Islet of Langerhans (tissue), 1 donor: ENCODE data around the gene TMEM98.
"Not testable (repeated sequence)": the region's sequence is repeated elsewhere in the genome, so short reads cannot be mapped to it uniquely, and the experiment has no call there.

Experiments
- FAIRE-seq: peaks from one replicate; lab custom pipeline; 2011; peaks lifted over from hg19 to GRCh38; lab: Jason Lieb, UNC

TMEM98 gene

DNA sequence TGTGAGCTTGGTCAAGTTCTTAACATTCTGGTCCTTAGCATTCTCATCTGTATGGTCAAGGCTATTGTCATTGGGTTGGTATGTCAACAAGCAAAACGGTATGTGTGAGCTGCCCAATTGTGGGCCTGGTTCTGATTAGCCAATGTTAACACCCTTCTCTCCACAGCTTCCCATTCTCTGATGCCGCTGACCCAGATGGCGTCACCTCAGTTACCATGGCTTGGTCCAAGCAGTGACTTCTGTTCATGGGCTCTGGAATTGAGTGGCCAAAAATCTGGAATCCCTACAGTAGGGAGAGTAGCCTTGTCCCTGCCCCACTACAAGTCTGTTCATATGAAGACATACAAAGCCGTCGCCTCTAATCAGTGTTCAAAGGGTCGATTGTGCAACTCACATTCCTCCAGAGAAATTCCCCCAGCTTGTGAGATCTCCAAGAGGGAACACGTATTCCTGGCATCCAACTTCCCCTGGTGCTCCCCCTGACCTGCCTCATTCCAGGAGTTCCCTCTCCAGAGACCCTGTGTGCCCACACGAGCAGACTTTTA lies 15.8 kb downstream of the TMEM98 start:
- FAIRE-seq = no peak

DNA sequence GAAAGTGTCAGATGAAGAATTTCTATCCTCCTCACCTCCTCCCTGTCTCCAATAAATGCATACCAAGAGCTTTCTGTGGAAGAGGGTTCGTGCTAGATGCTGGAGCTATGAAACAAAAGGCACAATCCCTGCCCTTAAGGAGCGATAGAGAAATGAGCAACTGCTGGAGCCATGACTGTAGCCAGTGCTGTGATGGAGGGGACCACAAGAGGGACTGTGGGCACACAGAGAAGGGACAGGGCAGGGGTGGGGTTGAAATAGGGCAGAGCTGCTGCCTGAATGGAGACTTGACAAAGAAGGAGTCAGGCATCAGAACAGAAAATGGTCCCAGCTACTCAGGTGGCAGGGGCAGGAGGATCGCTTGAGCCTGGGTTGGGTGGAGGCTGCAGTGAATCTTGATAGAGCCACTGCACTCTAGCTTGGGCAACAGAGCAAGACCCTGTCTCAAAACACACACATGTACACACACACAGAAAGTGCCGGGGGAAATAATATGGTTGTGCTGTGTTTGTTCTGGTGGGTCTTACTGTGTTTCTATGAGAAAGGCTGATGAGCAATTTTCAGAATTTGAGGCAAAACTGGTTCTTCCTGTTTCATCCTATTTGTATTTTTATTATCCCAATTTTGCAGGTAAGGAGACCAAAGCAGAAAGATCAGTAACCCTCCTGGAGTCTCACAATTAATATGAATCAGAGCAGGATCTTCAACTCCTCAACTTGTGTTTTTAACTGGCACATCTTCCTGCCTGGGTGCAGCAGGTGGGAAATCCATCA lies 16.5 kb downstream of the TMEM98 start:
- FAIRE-seq = no peak

DNA sequence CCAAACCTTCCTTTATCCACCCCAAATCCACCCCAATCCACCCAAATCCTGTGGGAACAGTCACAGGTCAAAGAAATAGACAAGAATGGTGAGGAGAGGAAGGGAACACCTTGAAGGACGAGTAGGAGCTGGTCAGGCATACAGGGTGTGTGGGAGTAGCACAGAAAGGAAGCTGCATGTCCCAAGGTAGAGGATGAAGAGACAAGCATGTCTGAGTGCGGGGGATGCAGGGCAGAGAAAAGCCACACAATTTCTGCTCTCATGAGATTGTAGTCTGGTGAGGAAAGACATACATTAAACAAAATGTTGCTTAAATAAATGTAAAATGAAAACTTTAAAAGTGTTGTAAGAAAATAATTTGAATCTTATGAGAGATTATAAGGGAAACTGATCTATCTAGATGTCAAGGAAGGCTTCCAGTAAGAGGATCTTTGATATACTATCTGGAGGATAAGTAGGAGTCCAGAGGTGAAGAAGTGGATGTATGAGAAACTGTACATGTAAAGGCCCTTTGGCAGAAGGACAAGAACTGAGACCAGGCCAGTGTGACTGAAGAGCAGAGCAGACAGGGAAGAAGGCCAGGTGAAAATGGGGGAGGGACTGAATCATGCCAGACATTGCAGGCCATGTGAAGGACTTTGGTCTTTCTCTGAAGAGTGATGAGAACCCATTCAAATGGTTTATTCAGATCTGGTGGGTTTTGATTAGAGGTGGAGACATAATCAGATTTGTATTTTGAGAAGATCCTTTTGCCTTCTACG lies 18.6 kb downstream of the TMEM98 start:
- no peak for FAIRE-seq

DNA sequence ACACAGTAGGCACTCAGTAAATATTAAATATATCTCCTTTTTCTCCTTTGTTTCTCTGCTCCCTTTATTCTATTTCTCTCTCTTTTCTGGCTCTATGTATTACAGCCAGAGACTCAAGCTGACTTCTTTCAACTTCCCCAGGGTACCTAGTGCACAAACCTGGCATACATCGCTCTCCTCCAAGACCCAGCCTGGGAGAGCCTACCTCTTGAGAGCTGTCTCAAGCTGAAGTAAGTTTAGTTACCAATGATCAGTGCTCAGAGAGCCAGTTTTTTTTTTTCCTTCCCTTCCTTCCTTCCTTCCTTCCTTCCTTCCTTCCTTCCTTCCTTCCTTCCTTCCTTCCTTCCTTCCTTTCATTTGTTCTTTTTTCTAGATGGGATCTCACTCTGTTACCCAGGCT lies 19.8 kb downstream of the TMEM98 start:
- no peak for FAIRE-seq

DNA sequence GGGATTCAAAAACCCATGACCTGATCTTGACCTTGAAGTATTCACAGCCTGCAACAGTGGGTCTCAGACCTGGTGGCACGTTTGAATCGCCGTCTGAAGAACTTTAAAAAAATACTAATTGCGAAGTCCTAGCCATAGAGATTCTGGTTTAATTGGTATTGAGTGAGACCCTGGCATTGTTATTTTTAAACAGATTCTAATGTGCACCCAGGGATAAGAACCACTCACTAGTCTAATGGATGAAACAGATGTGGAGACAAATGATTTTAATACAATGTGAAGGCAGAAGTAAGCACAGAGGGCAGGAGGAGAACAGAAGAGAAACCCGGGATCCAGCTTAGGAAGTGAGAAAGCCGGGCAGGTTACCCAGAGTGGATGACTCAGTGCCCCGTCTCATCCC lies 21.2 kb downstream of the TMEM98 start:
- no peak for FAIRE-seq

DNA sequence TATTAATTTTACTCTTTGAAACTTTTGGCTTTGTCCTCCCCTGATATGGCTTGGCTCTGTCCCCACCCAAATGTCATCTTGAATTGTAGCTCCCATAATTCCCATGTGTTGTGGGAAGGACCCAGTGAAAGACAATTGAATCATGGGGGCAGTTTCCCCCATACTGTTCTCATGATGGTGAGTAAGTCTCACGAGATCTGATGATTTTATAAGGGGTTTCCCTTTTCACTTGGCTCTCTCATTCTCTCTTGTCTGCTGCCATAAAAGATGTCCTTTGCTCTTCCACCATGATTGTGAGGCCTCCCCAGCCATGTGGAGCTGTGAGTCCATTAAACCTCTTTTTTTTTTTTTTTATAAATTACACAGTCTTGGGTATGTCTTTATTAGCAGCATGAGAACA lies 24.5 kb downstream of the TMEM98 start:
- FAIRE-seq = not testable (repeated sequence)

DNA sequence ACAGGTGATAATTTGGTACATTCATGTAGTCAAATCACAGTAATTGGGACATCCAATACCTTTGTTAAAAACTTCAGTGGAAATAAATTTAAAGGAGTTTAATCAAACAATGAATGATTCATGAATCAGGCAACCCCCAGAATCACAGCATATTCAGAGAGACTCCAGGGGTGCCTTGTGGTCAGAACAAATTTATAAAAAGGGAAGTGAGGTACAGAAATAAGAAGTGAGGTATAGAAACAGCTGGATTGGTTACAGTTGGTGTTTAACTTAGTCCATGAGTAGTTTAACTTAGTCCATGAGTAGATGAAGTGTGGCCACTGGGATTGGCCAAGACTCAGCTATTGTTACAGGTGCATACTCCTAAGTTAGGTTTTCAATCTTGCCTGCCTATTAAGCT lies 25.1 kb downstream of the TMEM98 start:
- FAIRE-seq = no peak

DNA sequence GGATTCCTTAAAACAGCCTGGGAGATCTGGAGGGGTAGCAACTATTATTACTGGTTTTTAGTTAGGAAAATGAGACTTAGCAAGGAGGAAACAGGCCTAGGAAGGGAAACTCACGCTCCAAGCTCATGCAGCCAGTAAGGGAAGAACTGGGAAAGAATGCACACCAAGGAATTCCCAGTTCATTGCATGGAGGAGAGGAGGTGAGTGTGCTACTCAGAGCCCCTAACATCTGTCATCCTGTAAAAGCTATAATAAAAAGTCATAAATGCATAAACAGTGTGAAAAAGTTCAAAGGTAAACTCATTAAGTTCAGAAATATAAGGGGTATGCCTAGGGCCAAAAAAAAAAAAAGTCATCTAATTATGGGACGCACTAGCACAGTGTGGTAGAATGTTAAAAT lies 25.9 kb downstream of the TMEM98 start:
- no peak for FAIRE-seq

DNA sequence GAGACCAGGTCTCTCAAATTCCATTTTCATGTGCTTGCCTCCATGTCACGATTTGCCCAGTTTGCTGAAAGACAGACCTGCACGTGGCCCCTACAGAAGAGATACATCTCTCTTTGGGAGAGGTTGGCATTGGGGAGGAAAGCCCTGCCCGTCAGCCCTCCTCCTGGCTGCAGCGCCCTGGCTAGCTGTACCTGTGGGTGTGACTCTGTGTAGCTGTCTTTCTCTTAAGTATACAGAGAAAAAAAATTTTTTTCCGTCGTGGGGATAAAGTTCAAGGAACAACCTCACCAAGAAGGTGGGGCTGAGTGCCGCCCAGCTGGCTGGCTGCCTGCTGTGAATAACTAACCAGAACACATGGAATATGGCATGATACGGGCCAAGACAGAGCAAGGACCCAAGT lies 26.5 kb downstream of the TMEM98 start:
- FAIRE-seq = no peak

DNA sequence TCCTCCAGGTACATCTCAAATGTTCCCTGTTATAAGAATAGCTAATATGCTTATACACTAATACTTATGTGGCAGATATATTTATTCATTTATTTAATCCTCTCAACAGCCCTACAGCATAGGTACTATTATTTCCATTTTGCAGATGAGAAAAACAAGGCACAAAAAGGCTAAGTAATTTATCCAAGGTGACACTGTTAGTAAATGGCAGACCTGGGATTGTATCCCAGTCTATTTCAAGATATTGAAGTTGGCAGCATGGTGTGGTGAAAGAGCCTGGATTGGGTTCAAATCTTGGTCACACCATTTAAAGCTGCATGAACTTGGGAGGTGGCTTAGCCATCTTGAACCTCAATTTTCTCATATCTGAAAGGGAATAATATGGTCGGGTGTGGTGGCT lies 27.2 kb downstream of the TMEM98 start:
- FAIRE-seq = no peak

DNA sequence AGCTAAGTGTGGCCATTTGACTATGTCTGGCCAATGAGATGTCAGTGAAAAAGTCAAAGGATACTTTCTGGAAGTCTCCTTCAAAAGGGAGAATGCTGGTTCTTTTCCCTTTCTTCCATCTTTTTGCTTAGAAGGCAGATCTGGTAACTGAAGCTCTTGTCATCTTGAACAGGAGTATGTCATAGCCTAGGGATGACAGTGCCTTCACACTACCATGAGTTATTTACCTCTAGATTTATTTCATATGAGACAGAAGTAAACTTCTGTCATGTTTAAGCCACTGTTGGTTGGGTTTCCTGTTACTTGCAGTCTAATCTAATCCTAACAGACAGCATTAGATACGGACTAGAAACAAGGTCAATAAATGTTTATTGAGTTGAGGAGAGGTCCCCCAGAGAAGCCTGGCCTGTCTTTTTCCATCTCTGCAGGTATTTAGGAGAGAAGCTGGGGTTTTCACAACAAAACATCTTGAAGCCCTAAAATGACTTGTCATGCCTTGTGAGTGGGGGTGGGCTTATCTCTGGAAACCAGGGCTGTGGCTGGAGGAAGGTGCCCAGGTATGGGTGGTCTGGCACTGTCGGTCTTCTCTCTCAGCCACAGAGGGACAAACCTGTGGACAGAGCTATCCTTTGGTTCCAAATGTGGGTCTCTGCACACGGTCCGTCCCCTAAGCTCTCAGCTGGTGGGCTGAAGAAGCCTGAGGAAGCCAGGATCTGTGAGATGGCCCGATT lies 28.5 kb downstream of the TMEM98 start:
- no peak for FAIRE-seq

DNA sequence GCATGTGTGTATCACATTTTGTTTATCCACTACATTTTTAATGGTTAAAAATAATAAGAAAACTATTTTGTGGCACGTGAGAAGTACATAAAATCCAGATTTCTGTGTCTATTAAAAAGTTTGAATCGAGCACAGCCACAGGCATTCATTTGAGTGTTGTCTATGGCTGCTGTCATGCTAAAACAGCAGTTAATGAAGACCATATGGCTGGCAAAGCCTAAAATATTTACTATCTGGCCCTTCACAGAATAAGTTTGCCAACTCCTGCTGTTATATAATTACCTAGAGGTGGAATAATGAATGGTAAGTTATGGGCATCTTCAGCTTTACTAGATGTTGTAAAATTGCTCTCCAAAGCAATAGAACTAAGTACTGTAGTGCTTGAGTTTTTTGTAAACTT lies 30.5 kb downstream of the TMEM98 start:
- no peak for FAIRE-seq

DNA sequence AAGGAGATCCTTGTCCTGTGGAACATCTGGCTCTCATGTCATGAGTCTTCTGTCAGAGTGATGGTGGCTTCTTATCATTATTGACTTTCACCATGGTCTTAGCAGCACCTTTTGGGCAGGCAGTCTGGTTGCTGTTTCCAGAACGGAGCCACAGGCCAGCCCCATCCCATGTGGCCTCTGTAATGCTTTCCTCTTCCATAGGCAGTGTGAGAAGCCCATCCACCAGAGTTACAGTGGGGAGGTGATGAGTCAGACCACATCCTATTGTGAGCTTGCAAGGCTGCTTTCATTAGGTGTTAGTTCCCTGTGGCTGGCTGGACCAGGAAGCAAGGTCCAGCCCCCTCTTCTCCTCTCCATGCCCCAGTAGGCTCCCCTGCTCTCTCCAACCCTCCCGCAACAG lies 32.9 kb downstream of the TMEM98 start:
- no peak for FAIRE-seq

DNA sequence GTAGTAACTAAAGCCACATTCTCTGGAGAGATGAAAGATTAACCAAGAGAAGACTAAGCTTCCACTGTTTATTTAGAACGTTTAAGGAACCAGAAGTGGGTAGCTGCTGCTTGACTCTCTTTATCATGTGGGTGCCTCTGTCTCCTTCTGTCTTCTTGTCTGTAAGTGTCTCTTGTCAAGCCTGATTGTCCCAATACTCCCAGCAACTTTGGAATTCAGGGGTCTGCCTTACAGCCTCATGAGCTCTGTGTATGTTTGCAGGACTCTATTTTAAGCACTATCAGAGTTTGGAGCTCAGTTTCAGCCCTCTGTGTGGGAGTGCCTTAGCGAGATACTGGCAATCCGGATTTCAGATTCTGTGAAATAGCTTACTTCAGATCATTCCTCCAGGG lies 34.4 kb downstream of the TMEM98 start:
- no peak for FAIRE-seq

DNA sequence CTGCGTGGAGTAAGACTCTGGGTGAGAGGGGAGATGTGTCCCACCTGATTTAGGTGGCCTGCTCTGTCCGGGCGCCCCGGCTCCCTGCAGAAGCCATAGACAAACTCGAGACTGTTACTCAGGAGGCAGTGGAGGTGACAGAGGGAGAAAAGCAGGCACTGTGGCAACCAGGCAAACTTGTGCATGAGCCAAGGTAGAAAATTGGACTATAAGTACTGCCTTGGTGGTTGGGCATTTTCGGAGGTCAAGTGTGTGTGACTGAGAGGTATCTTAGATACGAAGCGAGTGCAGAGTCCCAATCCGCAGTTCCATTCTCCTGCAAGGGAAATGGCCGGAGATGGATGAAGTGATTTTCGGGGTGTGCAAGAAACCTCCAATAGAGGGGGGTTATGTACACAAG lies 36.6 kb downstream of the TMEM98 start:
- no peak for FAIRE-seq

DNA sequence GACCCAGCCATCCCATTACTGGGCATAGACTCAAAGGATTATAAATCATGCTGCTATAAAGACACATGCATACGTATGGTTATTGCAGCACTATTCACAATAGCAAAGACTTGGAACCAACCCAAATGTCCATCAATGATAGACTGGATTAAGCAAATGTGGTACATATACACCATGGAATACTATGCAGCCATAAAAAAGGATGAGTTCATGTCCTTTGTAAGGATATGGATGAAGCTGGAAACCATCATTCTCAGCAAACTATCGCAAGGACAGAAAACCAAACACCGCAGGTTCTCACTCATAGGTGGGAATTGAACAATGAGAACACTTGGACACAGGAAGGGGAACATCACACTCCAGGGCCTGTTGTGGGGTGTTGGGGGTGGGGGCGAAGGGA lies 41.3 kb downstream of the TMEM98 start:
- FAIRE-seq = not testable (repeated sequence)

DNA sequence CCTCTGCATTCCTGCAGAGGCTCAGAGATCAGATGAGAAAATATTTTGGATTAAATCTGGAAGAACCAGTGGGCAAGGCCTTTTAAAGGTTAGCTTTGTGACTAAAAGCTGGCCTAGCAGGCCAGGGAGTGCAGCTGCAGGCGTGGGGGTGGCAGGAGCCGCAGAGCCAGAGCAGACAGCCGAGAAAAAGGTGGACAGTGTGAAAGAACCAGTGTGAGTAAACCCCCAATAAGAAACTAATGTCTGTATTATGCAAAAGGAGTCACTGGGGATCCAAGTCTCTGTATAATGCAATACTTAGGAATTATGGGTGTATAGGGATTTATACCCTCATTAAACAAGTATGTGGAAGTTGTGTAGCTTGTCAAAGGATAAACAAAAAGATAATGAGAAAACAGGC lies 42.3 kb downstream of the TMEM98 start:
- FAIRE-seq = no peak

DNA sequence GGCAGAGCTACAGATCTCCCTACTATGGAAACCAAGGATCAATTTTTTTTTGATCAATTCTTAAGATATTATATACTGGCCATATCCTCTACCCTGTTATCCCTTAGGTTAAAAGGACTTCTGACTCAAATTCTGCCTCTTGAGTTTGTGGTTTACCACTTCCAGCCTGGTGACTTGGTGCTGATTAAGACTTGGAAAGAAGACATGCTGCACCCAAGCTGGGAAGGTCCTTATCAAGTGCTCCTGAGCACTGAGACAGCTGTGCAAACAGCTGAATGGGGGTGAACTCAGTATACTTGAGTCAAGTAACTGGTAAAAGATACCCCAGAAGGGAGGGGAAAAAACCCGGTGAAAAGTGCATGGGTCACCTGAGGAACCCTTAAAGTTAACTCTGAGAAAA lies 43.2 kb downstream of the TMEM98 start:
- no peak for FAIRE-seq

DNA sequence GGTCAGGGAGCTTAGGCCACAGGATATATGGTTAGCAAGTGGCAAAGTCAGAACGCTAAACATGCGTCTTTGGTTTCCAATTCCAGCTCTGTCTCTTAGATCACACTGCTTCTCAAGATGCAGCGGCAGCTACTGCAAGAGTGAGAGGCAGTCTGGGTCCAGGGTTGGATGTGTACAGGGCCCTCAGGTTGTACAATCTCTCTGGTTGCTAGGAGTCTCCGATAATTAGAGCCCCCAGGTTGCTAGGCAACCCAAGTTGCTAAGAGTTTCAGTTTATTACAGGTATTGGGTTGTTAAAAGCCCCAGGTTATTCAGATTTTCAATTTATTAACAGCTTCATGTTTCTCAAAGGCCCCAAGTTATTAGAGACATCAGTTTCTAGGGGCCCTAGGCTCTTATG lies 48.2 kb downstream of the TMEM98 start:
- no peak for FAIRE-seq

DNA sequence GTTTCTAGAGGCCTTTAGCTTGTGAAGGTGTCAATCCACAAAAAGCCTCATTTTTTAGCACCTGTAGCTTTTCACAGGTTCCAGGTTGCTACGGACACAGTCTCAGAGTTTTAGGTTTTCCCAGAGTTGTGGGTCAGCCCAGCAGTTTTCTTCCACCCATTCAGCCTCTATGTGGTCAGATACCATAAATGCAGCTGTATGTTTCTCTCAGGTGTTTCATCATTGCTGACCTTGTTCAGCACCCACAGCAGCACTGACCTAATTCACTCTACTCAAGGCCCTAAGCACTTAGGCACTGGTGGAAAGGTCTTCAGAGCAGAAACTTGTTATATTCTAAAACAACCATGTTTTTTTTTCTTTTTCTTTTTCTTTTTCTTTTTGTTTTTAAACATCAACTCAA lies 48.7 kb downstream of the TMEM98 start:
- FAIRE-seq = no peak

DNA sequence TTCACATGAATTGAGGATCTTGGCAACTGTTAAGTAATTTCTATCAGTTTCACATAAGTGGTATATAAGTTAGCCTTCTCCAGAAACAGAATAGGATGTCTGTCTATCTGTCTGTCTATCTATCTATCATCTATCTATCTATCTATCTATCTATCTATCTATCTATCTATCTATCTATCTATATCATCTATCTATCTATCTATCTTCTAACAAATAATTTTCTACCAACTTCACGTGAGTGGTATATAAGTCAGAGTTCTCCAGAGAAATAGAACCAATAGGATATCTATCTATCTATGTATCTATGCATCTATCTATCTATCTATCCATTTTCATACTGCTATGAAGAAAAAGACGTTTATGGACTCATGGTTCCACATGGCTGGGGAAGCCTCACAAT lies 52.3 kb downstream of the TMEM98 start:
- no peak for FAIRE-seq

DNA sequence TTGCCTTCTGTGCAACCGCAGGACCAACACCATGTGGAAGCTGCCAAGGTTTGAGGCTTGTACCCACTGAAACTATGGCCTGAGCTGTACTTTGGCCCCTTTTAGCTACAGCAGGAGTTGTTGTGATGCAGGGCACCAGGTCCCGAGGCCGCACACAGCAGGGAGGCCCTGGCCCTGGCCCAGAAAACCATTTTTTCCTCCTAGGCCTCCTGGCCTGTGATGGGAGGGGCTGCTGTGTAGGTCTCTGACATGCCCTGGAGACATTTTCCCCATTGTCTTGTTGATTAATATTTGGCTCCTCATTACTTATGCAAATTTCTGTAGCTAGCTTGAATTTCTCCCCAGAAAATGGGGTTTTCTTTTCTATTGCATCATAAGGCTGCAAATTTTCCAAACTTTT lies 53.7 kb downstream of the TMEM98 start:
- FAIRE-seq = not testable (repeated sequence)
